H1 (cell line): ENCODE data around the gene ZNF831. TPM values are rescaled to one million over a fixed set of nuclear protein-coding genes. Genes with fewer than 3 reads are reported as not detected.
A peak's percentile ranks its signal among the peaks of the same experiment; 100 is the strongest.

Experiments
- CTCF ChIA-PET: fragments of 300-600 bp; sonication (Branson Sonifier 250); formaldehyde crosslinking; loops from one replicate; lab custom pipeline; 2021; ENCODE audit not compliant: partially characterized antibody; lab: Charles Lee
- POLR2A ChIA-PET: fragments of 300-600 bp; sonication (Branson Sonifier 250); formaldehyde crosslinking; loops from one replicate; lab custom pipeline; 2021; ENCODE audit warnings: inconsistent platforms; ENCODE audit not compliant: partially characterized antibody; lab: Charles Lee
- DNase-seq, 2 experiments: peaks; one replicate each; pipeline versions ENCODE4 v3.0.0 to v3.0.0-alpha.2; 2010 to 2022; ENCODE audit warnings: low spot score in 2 of 2, low read depth in 1 of 2, mixed read lengths in 1 of 2
- FAIRE-seq: peaks from 2 replicates; lab custom pipeline; 2011; peaks lifted over from hg19 to GRCh38; lab: Jason Lieb, UNC
- H2AFZ ChIP-seq: 2 replicates; pipeline ENCODE4 v1.8.1; 2012; ENCODE audit warnings: low read length, inconsistent platforms
- H2AK5ac ChIP-seq: 2 replicates; pipeline ENCODE4 v1.6.1; 2013; ENCODE audit warnings: low read depth, low read length
- H2BK120ac ChIP-seq: replicated peaks from 2 replicates; pipeline ENCODE3; 2013; ENCODE audit warnings: low read depth, low read length, inconsistent platforms
- H2BK12ac ChIP-seq: 2 replicates; pipeline ENCODE4 v1.6.1; 2013; ENCODE audit warnings: low read depth, low read length
- H2BK15ac ChIP-seq: 2 replicates; pipeline ENCODE4 v1.6.1; 2013; ENCODE audit warnings: low read length
- H2BK20ac ChIP-seq: 2 replicates; pipeline ENCODE4 v1.6.1; 2013; ENCODE audit warnings: low read length
- H2BK5ac ChIP-seq: 2 replicates; pipeline ENCODE4 v1.6.1; 2013; ENCODE audit warnings: low read depth, low read length
- H3K14ac ChIP-seq: 2 replicates; pipeline ENCODE4 v1.6.1; 2013; ENCODE audit warnings: inconsistent platforms; ENCODE audit not compliant: insufficient read length
- H3K18ac ChIP-seq: 2 replicates; pipeline ENCODE4 v1.6.1; 2013; ENCODE audit warnings: low read length; ENCODE audit errors: extremely low read depth
- H3K23ac ChIP-seq: 2 replicates; pipeline ENCODE4 v1.6.1; 2013; ENCODE audit warnings: inconsistent platforms; ENCODE audit not compliant: insufficient read length
- H3K23me2 ChIP-seq: 2 replicates; pipeline ENCODE4 v1.6.1; 2013; ENCODE audit warnings: low read depth, low read length
- H3K27ac ChIP-seq: 2 replicates; pipeline ENCODE4 v1.6.1; 2011; ENCODE audit warnings: low read depth, low read length, inconsistent platforms
- H3K27me3 ChIP-seq, 4 experiments: replicated peaks in 1 of 4; 1 replicate in 1 of 4; 2 replicates in 3 of 4; pipeline versions ENCODE4 v1.6.1 to v1.8.1; 2011 to 2013; ENCODE audit warnings: low read length in 3 of 4, mild to moderate bottlenecking in 3 of 4, inconsistent platforms in 2 of 4, mixed read lengths in 2 of 4, moderate library complexity in 1 of 4; ENCODE audit not compliant: control insufficient read depth in 3 of 4, insufficient read depth in 3 of 4; ENCODE audit errors: extremely low read depth in 1 of 4
- H3K36me3 ChIP-seq, 4 experiments: 2 replicates each; pipeline versions ENCODE4 v1.6.1 to v1.8.1; 2011 to 2013; ENCODE audit warnings: mild to moderate bottlenecking in 4 of 4, low read length in 3 of 4, moderate library complexity in 2 of 4, control low read depth in 1 of 4, inconsistent platforms in 1 of 4; ENCODE audit not compliant: insufficient read depth in 4 of 4, control insufficient read depth in 2 of 4
- H3K4ac ChIP-seq: replicated peaks from 2 replicates; pipeline ENCODE3; 2013; ENCODE audit warnings: low read length, low read depth, mixed read lengths, inconsistent platforms; ENCODE audit not compliant: insufficient read length
- H3K4me1 ChIP-seq, 4 experiments: replicated peaks in 1 of 4; 1 replicate in 1 of 4; 2 replicates in 3 of 4; pipeline versions ENCODE4 v1.6.1 to v1.8.1; 2011 to 2013; ENCODE audit warnings: low read length in 3 of 4, inconsistent platforms in 2 of 4, mixed read lengths in 1 of 4; ENCODE audit not compliant: insufficient read depth in 4 of 4, control insufficient read depth in 3 of 4
- H3K4me2 ChIP-seq, 2 experiments: 2 replicates each; pipeline versions ENCODE4 v1.6.1 to v1.8.1; 2011 to 2013; ENCODE audit warnings: low read depth in 2 of 2, low read length in 2 of 2, control low read depth in 1 of 2, inconsistent platforms in 1 of 2, mild to moderate bottlenecking in 1 of 2; ENCODE audit not compliant: insufficient read depth in 1 of 2
- H3K4me3 ChIP-seq, 4 experiments: fragments of 200-600, 300-600 bp in 1 of 4; sonication (generic), shearing (Covaris generic), sonication (Bioruptor Twin) in 1 of 4; 2 replicates each; pipeline versions ENCODE4 v1.5.1 to v1.8.1; 2011 to 2016; ENCODE audit warnings: low read length in 4 of 4, low read depth in 3 of 4, control low read depth in 2 of 4, inconsistent platforms in 2 of 4, mild to moderate bottlenecking in 2 of 4, mixed read lengths in 1 of 4, moderate library complexity in 1 of 4; ENCODE audit not compliant: insufficient read depth in 2 of 4; ENCODE audit errors: extremely low read depth in 1 of 4
- H3K56ac ChIP-seq: replicated peaks from 2 replicates; pipeline ENCODE3; 2013; ENCODE audit warnings: low read depth, mild to moderate bottlenecking, mixed read lengths, low read length, inconsistent platforms; ENCODE audit not compliant: insufficient read length
- H3K79me1 ChIP-seq: 2 replicates; pipeline ENCODE4 v1.6.1; 2013; ENCODE audit warnings: low read depth, low read length, control low read depth
- H3K79me2 ChIP-seq, 2 experiments: 2 replicates each; pipeline versions ENCODE4 v1.6.1 to v1.8.1; 2012 to 2013; ENCODE audit warnings: low read length in 2 of 2, mild to moderate bottlenecking in 2 of 2, inconsistent platforms in 1 of 2; ENCODE audit not compliant: insufficient read depth in 2 of 2, control insufficient read depth in 1 of 2
- H3K9ac ChIP-seq, 4 experiments: replicated peaks in 1 of 4; 1 replicate in 1 of 4; 2 replicates in 3 of 4; pipeline versions ENCODE4 v1.6.1 to v1.8.1; 2011 to 2013; ENCODE audit warnings: low read depth in 3 of 4, low read length in 3 of 4, control low read depth in 2 of 4, mild to moderate bottlenecking in 2 of 4, moderate library complexity in 2 of 4, inconsistent platforms in 1 of 4; ENCODE audit errors: extremely low read depth in 1 of 4
- H3K9me3 ChIP-seq, 2 experiments: 2 replicates each; pipeline versions ENCODE4 v1.6.1 to v1.8.1; 2012 to 2013; ENCODE audit warnings: mild to moderate bottlenecking in 2 of 2, moderate library complexity in 2 of 2, control low read depth in 1 of 2, inconsistent platforms in 1 of 2, low read depth in 1 of 2, low read length in 1 of 2, mixed read lengths in 1 of 2; ENCODE audit not compliant: insufficient read depth in 2 of 2
- H4K20me1 ChIP-seq, 2 experiments: replicated peaks in 1 of 2; 2 replicates each; pipeline versions ENCODE3 to v1.8.1; 2011 to 2013; ENCODE audit warnings: inconsistent platforms in 2 of 2, low read length in 2 of 2, mild to moderate bottlenecking in 1 of 2; ENCODE audit not compliant: insufficient read depth in 2 of 2, control insufficient read depth in 1 of 2
- H4K5ac ChIP-seq: 2 replicates; pipeline ENCODE4 v1.6.1; 2013; ENCODE audit warnings: low read length, low read depth, mixed read lengths, inconsistent platforms; ENCODE audit not compliant: insufficient read length
- H4K8ac ChIP-seq: 2 replicates; pipeline ENCODE4 v1.8.0; 2013; ENCODE audit warnings: mild to moderate bottlenecking, moderate library complexity, low read length, inconsistent platforms; ENCODE audit not compliant: insufficient read depth; ENCODE audit errors: extremely low read depth
- H4K91ac ChIP-seq: replicated peaks from 2 replicates; pipeline ENCODE3; 2013; ENCODE audit warnings: low read length, mixed read lengths, inconsistent platforms; ENCODE audit not compliant: insufficient read length
- CTBP2 ChIP-seq: IDR thresholded peaks from 2 replicates; pipeline ENCODE4 v1.7.0; 2011; ENCODE audit warnings: borderline replicate concordance, mild to moderate bottlenecking, moderate library complexity, mixed read lengths, low read length; ENCODE audit not compliant: insufficient read depth, insufficient read length
- EZH2 ChIP-seq: fragments of 200-600 bp; sonication (generic); IDR thresholded peaks from 2 replicates; pipeline ENCODE4 v1.7.1; 2012; ENCODE audit warnings: low read depth, mild to moderate bottlenecking, moderate library complexity, low read length, inconsistent platforms; ENCODE audit not compliant: severe bottlenecking
- FOSL1 ChIP-seq: IDR thresholded peaks from 2 replicates; pipeline ENCODE4 v1.6.1; 2011; ENCODE audit warnings: mild to moderate bottlenecking, low read depth, low read length, moderate library complexity; ENCODE audit not compliant: insufficient read depth
- HDAC2 ChIP-seq, 2 experiments: fragments of 300-600 bp in 1 of 2; sonication (generic) in 1 of 2; IDR thresholded peaks; 2 replicates each; pipeline ENCODE4 v1.6.1; 2011 to 2012; ENCODE audit warnings: low read depth in 2 of 2, low read length in 2 of 2, mild to moderate bottlenecking in 2 of 2, moderate library complexity in 2 of 2, borderline replicate concordance in 1 of 2, inconsistent platforms in 1 of 2
- KDM1A ChIP-seq: fragments of 200-600, 300-600 bp; sonication (generic); IDR thresholded peaks from 2 replicates; pipeline ENCODE4 v1.7.1; 2016; ENCODE audit warnings: mild to moderate bottlenecking, low read length, borderline replicate concordance
- KDM4A ChIP-seq: IDR thresholded peaks from one replicate; pipeline ENCODE4 v1.7.1; 2012; ENCODE audit warnings: low read depth, mild to moderate bottlenecking, moderate library complexity, low read length, inconsistent platforms; ENCODE audit not compliant: severe bottlenecking
- RBBP5 ChIP-seq: IDR thresholded peaks from 2 replicates; pipeline ENCODE4 v1.7.1; 2012; ENCODE audit warnings: low read depth, mild to moderate bottlenecking, inconsistent platforms, low read length, moderate library complexity, borderline replicate concordance
- SUZ12 ChIP-seq: fragments of 200-600 bp; sonication (generic); IDR thresholded peaks from 2 replicates; pipeline ENCODE4 v1.6.1; 2012; ENCODE audit warnings: mild to moderate bottlenecking, inconsistent platforms, low read length, moderate library complexity, mixed read lengths
- WGBS, 2 experiments: shearing (Covaris generic) in 1 of 2; methylation state at CpG; one replicate each; pipeline versions ENCODE4 v1.1.6 to v1.1.7; 2013 to 2015; ENCODE audit warnings: low lambda C conversion rate in 2 of 2, mixed read lengths in 2 of 2, inconsistent platforms in 1 of 2, low coverage in 1 of 2, missing lambda C conversion rate in 1 of 2; ENCODE audit not compliant: insufficient replicate concordance in 2 of 2, insufficient coverage in 1 of 2, insufficient read length in 1 of 2; ENCODE audit errors: extremely low coverage in 1 of 2, missing lambda C conversion rate in 1 of 2; 5-methylcytosine and 5-hydroxymethylcytosine counted together
- polyA plus RNA-seq, 7 experiments: library from polyadenylated mRNA; depleted of rRNA in 3 of 7; stranded (reverse) in 5 of 7; unstranded in 2 of 7; fragments of >200 nt in 5 of 7; fragments of 200-250 nt in 2 of 7; gene quantifications; 1 replicate in 5 of 7; 2 replicates in 1 of 7; 4 replicates in 1 of 7; pipeline versions ENCODE4 v1.2.1 to v1.2.3, GENCODE V29; 2011 to 2013; ENCODE audit warnings: missing spikeins in 2 of 7, mixed read lengths in 2 of 7
- total RNA-seq: library from RNA; stranded (reverse); fragmentation: NEBNext Ultra II Directional; extraction: Animal tissue kit (Norgen Biotek cat#: 25700); gene quantifications from 2 replicates; pipeline ENCODE4 v1.2.1, GENCODE V29; 2021

ZNF831 gene
- total and polyA plus RNA-seq, 2 of the 8 experiments (the other 6 are each of a cell fraction or from before 2014, with no cell fraction given): not detected

- no peak within 1 kb of the TSS for H3K56ac ChIP-seq
- no peak within 1 kb of the TSS for H3K14ac ChIP-seq
- H3K9ac ChIP-seq: no peak within 1 kb of the TSS
- no peak within 1 kb of the TSS for H3K27ac ChIP-seq
- H3K9me3 ChIP-seq: no peaks in the 10 kb centered on the region
- H3K23me2 ChIP-seq: peaks cover 4% of the 10 kb centered on the region; the same call in 1 of the 2 replicates
- H3K4me2 ChIP-seq: peak within 1 kb of the TSS; percentile 45 to 79
- peaks cover 0 to 4% of the 10 kb centered on the region in 2 experiments for H4K20me1 ChIP-seq
- H4K5ac ChIP-seq: no peak within 1 kb of the TSS
- H3K4ac ChIP-seq: no peak within 1 kb of the TSS
- no peak within 1 kb of the TSS for H3K18ac ChIP-seq
- WGBS, 2 experiments: 3% methylated on average over 46 of the region's 77 CpGs; no CpG with 5 or more reads in 1 of the 2 experiments
- H4K91ac ChIP-seq: no peak within 1 kb of the TSS
- no peak within 1 kb of the TSS for H2BK120ac ChIP-seq
- H2BK15ac ChIP-seq: no peak within 1 kb of the TSS
- H2AK5ac ChIP-seq: no peak within 1 kb of the TSS
- no peaks in the 10 kb centered on the region for H3K79me1 ChIP-seq
- H3K36me3 ChIP-seq: no peaks in the 10 kb centered on the region
- H3K27me3 ChIP-seq: peaks cover 23 to 51% (median 46%) of the 10 kb centered on the region in 4 experiments
- peak within 1 kb of the TSS; percentile 45 to 73 (median 52) for H3K4me3 ChIP-seq
- peaks cover 0 to 2% (median 0%) of the 10 kb centered on the region in 4 experiments; a peak in 2 of 7 replicates for H3K4me1 ChIP-seq
- no peak within 1 kb of the TSS for H2BK5ac ChIP-seq
- peak within 1 kb of the TSS; percentile 31; the same call in 1 of the 2 replicates for H2AFZ ChIP-seq
- TF ChIP-seq CTBP2: no peak
- TF ChIP-seq HDAC2 (IDR thresholded peaks at IDR 0.05; ENCODE audit: borderline replicate concordance in 1 of 2, low read depth in 2 of 2, low read length in 2 of 2): 0 out of 4 replicates have a peak, but pooled peaks of 1 of the 2 experiments have one; percentile 31
- no peak for TF ChIP-seq RBBP5
- peak; percentile 79; the same call in 1 of the 2 replicates for TF ChIP-seq KDM1A
- TF ChIP-seq SUZ12: peak; percentile 83; the same call in 1 of the 2 replicates
- peak; percentile 65 for TF ChIP-seq EZH2
- TF ChIP-seq KDM4A: peak; percentile 62
- TF ChIP-seq FOSL1: no peak
- no peak within 1 kb of the TSS for H2BK12ac ChIP-seq
- CTCF ChIA-PET: interaction anchor here (0.6 to 1.1 kb wide), 2 partner anchors 37 to 103 kb away, joined by 3 read pairs; no protein-coding TSS in a partner anchor
- H2BK20ac ChIP-seq: no peak within 1 kb of the TSS
- no peak for FAIRE-seq
- H3K79me2 ChIP-seq: no peaks in the 10 kb centered on the region
- POLR2A ChIA-PET: no interaction called here
- peak within 1 kb of the TSS; percentile 47; the same call in 1 of the 2 replicates for H4K8ac ChIP-seq
- H3K23ac ChIP-seq: no peak within 1 kb of the TSS
- DNase-seq: peak; percentile 7 to 65
Measured at GRCh38 chr20:59300333-59301081, 136.9 kb downstream of the ZNF831 start, which contains the start of gene EDN3. TSS of gene EDN3 (plus strand) at chr20:59300611. CDS start at chr20:59300813, 202 bp downstream.
